ENCODE results near the gene AP2B1.

The AP2B1 gene

DNA sequence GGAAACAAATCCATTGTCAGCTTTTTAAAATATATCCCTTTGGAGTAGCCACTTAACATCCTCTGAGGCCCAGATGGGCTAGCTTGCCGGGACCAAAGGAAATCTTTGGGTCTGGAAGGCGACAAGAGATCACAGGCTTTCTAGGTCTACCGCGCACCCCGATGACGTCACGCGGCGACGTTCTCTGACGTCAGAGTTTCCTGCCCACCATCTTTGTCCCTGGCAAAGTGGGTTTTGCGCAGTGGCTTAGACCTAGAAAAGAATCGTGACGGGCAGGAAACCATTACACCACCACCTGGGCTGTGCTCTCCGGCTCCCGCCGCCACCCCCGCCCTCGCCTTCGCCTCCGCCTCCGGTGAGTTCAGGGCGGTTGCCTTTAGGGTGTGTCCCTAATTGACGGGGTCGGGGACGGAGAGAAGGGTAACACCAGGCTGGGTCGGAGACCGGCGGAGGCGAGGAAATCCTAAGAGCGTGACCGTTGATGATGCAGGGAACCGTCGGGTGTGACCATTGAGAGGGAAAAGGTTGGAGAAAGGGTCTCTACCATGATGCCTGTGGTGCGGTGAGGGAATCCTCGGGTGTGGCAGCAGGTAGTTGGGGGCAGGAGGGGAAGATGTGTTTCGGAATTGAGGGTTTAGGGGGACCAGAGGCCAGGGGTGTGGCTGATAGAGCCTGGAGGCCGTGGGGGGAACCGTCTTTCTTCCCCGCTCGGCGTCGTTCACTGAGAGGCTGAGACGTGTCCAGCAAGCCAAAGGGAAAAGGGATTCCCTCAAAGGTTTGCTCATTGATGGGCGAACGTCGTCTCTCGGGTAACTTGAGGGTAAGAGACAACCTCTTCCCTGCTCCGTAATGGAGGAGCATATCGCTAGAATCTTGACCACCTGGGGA, at the start of gene AP2B1:
AP2B1 (plus strand) TSS at position 249 of the 888 bp plus-strand sequence. CDS start 6,709 bp downstream, outside the sequence.
- Histone ChIP-seq H3K4me3 (ENCODE audit: low read depth, low read length) (peak within 1 kb of the TSS; percentile 81), H3K36me3 (peaks cover 13% of the 10 kb centered on the region), H3K27me3 (ENCODE audit: insufficient read depth, low read depth, severe bottlenecking) (no peaks in the 10 kb centered on the region), H3K9me3 (ENCODE audit: severe bottlenecking) (no peaks in the 10 kb centered on the region), H3K27ac (peak within 1 kb of the TSS; percentile 88)
- TF ChIP-seq, protein P1, sequence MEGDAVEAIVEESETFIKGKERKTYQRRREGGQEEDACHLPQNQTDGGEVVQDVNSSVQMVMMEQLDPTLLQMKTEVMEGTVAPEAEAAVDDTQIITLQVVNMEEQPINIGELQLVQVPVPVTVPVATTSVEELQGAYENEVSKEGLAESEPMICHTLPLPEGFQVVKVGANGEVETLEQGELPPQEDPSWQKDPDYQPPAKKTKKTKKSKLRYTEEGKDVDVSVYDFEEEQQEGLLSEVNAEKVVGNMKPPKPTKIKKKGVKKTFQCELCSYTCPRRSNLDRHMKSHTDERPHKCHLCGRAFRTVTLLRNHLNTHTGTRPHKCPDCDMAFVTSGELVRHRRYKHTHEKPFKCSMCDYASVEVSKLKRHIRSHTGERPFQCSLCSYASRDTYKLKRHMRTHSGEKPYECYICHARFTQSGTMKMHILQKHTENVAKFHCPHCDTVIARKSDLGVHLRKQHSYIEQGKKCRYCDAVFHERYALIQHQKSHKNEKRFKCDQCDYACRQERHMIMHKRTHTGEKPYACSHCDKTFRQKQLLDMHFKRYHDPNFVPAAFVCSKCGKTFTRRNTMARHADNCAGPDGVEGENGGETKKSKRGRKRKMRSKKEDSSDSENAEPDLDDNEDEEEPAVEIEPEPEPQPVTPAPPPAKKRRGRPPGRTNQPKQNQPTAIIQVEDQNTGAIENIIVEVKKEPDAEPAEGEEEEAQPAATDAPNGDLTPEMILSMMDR (IDR thresholded peaks at IDR 0.05; ENCODE audit: low read depth, low read length) = no peak
- peak; percentile 94 for DNase-seq

DNA sequence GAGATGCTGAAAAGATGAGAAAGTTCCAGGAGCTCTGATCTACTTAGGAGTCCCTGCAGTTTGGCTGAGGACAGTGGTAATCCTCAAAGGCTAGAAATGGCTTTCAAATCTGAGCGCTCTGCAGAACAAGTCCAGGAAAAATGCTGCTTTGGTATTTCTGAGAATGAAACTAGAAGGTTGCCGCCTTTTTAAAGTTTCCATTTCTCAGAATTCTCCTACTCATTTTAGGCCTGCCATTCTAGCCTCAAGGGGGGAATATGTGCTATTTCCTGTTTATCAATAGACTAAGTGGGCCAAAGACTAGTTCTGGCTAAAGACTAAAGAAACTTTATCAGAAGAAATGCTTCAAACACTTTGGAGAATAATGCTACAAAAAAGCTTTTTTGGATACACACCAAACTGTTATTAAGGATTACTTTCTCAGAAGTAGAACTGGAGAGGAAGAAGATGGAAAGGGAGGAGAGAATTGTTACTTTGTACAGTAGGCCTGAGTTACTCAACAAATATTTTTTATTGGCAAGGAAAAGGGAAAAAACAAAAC, 49.5 kb upstream of the AP2B1 start, which contains the start of gene SLFN12L:
SLFN12L (minus strand) TSS at position 78 of the 541 bp plus-strand sequence. CDS start 15,314 bp downstream, outside the sequence.
- H3K9me3 ChIP-seq (ENCODE audit: severe bottlenecking) = no peaks in the 10 kb centered on the region
- TF ChIP-seq, protein P1 (IDR thresholded peaks at IDR 0.05; ENCODE audit: low read depth, low read length) = no peak
- H3K27ac ChIP-seq = peak within 1 kb of the TSS; percentile 31; the same call in 1 of the 2 replicates
- peak; percentile 41 for DNase-seq
- H3K4me3 ChIP-seq (ENCODE audit: low read depth, low read length) = no peak within 1 kb of the TSS
- no peaks in the 10 kb centered on the region for H3K36me3 ChIP-seq
- H3K27me3 ChIP-seq (ENCODE audit: insufficient read depth, low read depth, severe bottlenecking) = peaks cover 10% of the 10 kb centered on the region

DNA sequence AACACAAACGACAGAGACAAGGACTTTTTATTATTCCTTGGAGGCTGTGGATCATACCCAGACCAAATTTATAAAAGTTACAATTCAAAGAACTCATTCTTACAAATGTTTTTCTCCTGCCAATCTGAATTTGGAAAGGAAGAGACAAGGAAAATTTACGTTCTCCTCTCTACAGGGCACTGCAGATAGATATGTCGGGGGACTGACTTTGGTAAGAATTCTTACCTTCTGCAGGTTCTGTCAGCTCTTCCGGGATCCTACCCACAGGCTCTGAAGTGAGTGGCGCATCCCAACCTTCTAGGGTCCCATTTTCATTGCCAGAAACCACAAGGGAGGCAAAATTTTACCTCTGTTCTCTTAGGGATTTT, 47.5 kb upstream of the AP2B1 start:
- no peaks in the 10 kb centered on the region for H3K9me3 ChIP-seq (ENCODE audit: severe bottlenecking)
- H3K27me3 ChIP-seq (ENCODE audit: insufficient read depth, low read depth, severe bottlenecking) = peaks cover 17% of the 10 kb centered on the region
- DNase-seq = no peak
- no peaks in the 10 kb centered on the region for H3K36me3 ChIP-seq
- H3K27ac ChIP-seq = no peak overlapping the region
- no peak overlapping the region for H3K4me3 ChIP-seq (ENCODE audit: low read depth, low read length)
- TF ChIP-seq, protein P1 (IDR thresholded peaks at IDR 0.05; ENCODE audit: low read depth, low read length) = no peak

DNA sequence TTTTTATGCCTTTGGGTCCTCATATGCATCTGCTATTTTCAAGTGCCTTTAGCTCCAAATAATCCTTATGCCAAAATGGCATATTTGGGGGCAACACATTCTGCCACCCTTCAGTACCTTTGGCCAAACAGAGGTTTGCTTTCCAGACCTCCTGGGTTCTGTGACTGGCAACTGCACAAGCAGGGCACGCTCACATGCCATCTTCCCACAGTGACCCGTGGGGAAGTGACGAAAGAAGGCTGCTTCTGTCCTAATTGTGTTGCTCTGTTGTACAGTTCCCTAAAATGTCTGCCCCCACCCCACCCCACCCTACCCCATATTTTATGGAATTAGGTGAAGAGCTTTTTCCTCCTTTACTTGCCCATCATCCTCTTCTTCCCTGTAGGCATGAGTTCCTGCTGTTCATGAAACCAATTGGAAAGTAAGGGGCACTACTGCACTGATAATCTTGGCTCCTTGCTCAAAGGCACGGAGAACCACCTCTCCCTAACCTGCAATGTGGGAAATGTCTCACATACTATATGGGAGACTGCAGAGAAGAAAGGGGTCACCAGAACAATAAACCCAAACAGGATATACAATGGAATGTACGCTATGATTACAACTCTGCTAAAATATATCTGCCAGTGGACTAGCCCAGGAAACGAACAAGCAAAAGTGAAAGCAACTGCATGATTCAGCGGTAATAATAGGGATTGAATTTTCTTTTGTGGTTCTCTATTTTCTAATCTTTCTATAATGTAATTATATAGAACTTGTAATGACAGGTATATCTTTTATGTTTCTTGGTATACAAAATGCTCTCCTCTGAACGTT, 46.3 kb upstream of the AP2B1 start:
- Histone ChIP-seq H3K4me3 (ENCODE audit: low read depth, low read length) (no peak overlapping the region), H3K36me3 (no peaks in the 10 kb centered on the region), H3K27ac (no peak overlapping the region), H3K27me3 (ENCODE audit: insufficient read depth, low read depth, severe bottlenecking) (peaks cover 23% of the 10 kb centered on the region), H3K9me3 (ENCODE audit: severe bottlenecking) (no peaks in the 10 kb centered on the region)
- TF ChIP-seq, protein P1 (IDR thresholded peaks at IDR 0.05; ENCODE audit: low read depth, low read length) = no peak
- no peak for DNase-seq

DNA sequence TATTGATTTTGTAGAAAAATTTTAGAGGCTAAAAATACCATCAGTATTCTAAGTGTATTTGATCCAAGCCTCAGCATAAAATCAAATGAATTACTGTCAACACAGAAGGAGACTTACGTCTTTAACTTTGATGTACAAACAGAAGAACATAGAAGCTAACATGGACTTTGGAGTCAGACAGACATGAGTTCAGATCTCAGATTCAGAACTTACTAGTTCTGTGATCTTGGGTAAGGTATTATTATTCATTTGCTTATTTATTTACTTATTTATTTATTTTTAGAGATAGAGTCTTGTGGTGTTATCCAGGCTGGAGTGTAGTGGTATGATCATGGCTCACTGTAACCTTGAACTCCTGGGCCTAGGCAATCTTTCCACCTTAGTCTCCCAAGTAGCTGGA, 45.7 kb upstream of the AP2B1 start:
- Histone ChIP-seq H3K27ac (no peak overlapping the region), H3K27me3 (ENCODE audit: insufficient read depth, low read depth, severe bottlenecking) (peaks cover 23% of the 10 kb centered on the region), H3K36me3 (no peaks in the 10 kb centered on the region), H3K9me3 (ENCODE audit: severe bottlenecking) (no peaks in the 10 kb centered on the region), H3K4me3 (ENCODE audit: low read depth, low read length) (no peak overlapping the region)
- DNase-seq = no peak
- TF ChIP-seq, protein P1 (IDR thresholded peaks at IDR 0.05; ENCODE audit: low read depth, low read length) = no peak

Data from WERI-Rb-1 (cell line).